Dermis blood vessel endothelial cell (primary cell): ENCODE data around the gene C1orf50. TPM values are rescaled to one million over a fixed set of nuclear protein-coding genes. Genes with fewer than 3 reads are reported as not detected.
"Not testable (repeated sequence)": the region's sequence is repeated elsewhere in the genome, so short reads cannot be mapped to it uniquely, and the experiment has no call there.

ENCODE experiments used
- DNase-seq: peaks from one replicate; pipeline ENCODE4 v3.0.0; 2010
- total RNA-seq: library from RNA; depleted of rRNA; stranded (reverse); fragments of >200 nt; gene quantifications from 2 replicates; pipeline ENCODE4 v1.2.3, GENCODE V29; 2014

Gene C1orf50
- total RNA-seq, 1 donor from 2014 or later: 11.9 TPM

DNA sequence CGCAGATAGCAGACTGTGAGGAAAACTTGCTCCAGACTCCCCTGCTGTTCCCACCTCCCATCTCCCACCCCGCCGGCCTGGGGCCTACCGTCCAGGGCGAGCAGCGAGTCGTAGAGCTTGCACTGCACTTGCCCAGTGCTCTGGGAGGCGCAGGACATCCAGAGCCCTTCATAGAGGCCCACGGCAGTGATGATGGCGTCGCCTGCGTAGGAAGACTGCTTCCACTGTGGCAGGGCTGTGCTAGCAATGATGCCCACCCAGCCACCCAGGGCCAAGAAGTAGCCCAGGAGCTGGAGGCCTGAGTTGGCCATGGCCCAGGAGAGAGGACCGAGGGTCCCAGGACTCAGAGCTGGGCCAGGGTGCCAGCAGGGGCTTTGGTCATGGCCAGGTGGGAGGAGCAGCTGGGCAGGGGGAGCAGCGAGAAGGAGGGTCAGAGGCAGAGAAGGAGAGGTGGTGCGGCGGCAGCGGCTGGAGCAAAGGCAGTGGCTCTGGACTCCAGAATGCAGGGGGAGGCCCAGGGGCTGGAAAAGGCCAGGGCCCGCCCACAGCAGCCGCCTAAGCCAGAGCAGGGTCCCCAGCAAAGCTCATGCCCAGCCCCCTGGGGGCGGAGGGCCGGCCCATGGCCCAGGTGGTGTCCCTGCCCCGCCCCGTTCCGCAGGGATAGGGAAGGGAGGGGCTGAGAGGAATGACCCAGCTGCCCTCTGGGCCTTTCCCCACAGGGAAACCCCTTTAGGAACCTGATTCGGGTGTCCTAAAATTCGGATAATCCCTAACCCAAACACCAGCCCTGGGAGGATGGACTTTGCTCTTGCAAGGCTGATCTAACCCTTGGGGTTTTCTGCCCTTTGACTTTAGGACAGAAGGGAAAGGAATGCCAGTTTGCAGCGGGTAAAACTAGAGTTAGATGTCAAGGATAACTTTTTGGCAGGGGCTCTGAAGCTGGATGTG lies 27.0 kb upstream of the C1orf50 start, which contains the start of gene CLDN19:
Gene CLDN19, minus strand, starts transcription at position 484 of the 948 bp plus-strand sequence. Its CDS starts 173 bp downstream, at position 311.
- DNase-seq: no peak

DNA sequence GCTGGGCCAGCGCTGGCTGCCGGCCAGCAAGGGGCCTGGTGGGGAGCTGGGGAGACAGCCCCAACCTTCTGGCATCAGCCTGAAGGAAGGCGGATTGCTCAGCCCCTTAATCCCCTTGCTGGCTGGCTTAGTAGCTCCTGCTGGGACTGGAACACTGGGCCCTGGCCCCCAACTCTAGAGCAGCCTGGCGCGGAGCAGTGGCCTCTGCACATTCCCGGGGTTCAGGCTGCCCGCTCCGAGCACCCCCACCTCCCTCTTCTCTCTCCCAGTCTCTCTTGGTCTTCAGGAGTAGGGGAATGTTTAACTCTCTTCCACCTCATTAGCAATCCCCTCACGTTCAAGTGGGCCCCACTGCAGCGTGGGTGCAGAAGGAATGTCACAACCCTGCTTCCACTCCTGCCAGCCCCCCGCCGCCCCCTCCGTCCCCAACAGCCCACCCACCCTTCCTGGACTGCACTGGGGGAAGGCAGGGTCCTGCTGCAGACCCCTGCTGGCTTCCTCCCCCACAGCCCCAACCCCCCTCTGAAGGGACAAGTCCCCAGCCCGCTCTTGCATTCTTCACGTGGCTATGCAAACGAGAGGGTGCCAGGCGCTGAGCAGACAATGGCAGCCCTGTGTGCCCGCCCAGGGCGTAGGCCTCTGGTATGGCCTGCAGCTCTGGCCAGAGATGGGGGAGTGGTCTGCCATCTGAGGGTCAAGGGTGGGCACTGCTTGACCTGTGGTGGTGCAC lies 26.0 kb upstream of the C1orf50 start:
- DNase-seq: no peak

DNA sequence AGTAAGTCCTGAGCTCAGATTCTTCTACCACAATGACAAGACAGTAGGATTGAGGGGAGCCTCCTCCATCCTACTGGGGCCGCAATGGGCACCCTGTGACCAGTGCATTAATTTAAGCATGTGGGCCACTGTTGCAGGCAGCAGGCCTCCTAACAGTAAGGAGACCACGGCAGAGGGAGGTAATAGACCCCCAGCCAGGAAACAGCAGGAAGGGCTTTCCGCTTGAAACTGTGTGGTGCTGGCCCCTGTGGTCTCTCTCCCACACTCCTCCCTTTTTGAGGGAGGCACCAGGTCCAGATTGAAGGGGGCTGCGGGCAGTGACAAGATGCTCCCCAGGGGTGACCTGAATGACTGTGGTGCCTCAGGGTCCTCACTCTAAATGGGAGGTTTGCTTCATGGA lies 25.3 kb upstream of the C1orf50 start:
- DNase-seq: no peak

DNA sequence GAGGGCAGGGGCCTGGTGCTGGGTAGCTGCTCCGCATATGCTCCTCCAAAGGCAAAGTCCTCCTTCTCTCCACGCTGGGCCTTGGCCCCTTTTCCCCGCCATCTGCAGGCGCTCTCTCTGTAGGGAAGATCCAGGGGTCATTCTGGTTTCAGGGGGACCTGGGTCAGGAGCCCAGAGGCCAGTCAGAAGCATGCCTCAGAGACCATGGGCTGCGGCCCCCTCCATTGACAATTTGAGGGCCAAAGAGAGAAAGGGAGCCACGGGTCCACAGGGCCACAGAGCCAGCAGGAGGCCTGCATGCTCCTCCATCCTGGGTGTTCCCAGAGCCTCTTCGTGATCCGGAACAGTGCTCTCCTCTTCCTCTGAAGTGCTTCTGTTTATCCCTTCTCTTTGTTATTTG lies 24.9 kb upstream of the C1orf50 start:
- DNase-seq: no peak

DNA sequence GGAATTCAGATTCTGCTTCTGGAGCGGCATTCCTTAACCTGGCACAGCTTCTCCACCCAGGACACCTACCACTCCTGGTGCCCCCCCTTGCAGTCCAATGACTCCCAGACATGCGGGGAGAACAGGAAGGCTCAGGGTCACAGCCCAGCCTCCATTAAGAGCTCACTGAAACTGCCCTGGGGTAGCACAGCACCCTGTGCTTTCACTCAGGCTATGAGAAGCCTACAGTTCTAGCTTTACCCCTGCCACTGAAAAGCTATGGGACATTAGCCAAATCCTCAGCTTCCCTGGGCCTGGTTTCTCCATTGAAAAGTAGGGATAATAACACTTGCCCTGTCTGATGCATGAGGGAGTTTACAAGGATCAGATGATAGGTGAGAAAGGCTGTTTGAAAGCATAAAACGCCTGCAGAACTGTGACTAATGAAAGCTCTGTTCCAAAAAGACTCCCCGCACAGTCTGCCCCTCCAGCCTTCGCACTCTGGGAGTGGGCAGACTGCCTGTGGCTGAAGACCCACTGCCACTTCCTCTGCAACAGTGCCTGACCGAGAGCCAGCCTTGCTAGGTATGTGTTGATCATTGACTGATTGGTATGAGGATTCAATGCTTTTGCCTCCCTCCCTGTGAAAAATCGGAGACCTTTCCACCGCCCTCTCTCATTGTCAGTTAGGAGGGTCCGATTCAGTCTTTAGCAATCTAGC lies 24.3 kb upstream of the C1orf50 start:
- DNase-seq: no peak

DNA sequence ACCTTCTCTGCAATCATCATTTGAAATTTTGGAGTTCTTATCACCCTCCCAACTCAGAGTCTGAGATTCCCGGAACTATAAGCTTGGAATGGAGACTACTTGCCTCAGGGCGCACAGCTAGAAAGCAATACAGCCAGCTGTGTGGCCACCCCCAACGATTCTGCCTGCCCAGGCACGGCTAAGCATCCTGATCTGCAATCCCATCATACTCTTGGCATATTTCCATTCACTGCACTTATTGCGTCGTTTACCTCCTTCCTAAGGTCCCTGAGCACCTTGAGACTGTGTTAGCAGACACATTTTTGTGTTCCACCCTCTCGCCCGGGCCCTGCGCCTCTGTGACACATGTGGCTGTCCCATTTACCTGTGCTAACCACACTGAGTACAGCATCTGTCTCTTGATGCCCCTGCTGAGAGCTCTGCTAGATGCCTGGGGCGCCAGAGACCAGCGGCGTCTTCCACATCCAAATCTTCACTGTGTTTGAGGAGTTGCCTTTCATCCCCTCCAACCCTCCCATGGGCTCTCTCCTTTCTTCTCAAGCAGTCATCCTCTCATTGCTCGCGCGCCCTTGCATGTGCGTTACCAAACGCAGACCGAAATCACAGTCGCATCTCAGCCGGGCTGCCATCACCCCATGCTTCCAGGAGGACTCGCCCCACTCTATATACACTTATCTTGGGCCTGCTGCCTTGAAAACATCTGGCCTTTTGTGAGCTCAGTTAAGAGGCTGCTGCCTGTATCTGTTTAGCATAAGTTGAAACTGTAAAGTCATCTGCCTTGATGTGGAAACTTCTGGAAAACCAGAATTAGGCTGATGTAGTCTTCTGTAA lies 23.5 kb upstream of the C1orf50 start:
- no peak for DNase-seq

DNA sequence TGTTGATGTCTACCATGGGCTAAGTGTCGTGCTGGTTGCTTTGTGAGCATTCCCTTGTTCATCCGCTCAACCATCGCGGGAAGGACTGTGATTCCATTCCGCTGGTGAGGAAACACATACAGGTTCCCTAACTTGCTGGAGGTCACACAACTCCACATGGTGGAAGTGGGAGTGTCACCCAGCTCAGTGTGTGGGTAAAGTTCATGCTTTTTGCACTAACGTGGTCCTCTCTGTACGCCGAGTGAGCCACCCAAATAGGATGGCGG lies 23.0 kb upstream of the C1orf50 start:
- DNase-seq: no peak

DNA sequence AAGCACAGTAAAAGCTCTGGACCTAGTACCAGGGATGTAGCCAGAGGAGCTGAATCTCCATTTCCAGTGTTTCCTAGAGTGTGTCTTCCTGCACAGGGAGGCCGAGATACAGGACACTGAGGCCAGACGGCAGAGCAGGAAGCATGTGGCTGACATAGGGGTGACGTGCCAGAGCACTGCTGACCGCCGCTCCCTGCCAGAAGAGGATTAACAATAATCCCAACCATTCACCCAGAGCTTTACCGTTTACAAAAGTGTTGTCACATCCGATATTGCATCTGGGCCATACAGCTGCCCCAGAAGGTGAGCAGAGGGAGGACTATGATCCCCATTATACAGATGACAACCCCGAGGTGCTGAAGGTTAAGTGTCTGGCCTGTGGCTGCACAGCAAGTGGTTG lies 21.2 kb upstream of the C1orf50 start:
- no peak for DNase-seq

DNA sequence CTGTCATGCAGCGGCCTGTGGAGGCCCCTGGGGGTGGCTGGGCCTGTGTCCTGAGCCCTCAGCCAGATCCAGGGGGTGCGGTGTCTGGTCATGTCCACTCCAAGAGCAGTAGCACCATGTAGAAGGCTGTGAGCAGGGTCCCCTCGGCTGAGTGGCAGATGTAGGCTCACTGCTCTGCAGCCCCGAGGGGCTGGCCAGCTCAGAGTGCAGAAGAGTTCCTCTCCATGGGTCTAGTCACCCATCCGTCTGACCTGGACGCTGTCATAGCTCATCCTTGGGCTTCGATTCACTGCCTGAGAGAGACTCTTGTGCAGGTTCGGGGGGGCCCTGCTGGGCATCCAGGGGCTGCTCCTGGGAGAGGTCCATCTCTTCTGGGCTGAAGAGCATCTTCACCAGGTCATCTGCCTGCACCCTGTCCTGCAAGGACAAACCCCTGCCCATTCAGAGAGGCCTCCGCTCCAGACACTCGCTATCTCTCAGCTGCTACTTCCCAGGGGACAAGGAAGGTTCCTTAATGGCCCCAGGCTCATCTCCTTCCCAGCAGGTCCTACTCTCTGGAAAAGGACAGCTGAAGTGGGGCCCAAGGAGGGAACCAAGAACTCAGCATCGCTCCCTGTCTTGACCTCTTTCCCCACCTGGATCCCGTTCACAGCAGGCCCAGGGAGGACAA lies 20.5 kb upstream of the C1orf50 start:
- no peak for DNase-seq

DNA sequence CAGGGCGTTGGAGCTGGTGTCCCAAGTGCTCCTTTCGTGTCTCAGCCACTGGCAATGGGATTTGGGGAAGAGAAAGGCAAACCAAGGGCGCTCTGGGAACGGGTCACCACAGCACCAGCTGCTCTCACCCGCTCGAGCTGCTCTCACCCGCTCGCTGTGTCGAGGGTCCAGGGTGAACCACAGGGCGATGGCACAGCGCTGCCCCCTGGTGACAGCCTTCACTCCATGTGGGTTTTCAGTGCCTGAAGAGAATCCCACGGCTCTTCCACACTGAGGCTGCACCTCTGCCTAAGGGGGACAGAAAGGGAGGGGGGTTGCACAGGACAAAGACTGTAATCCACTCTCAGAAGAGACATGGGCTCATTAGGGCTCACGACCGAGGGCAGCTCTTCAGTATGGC lies 19.9 kb upstream of the C1orf50 start:
- peak; percentile 64 for DNase-seq

DNA sequence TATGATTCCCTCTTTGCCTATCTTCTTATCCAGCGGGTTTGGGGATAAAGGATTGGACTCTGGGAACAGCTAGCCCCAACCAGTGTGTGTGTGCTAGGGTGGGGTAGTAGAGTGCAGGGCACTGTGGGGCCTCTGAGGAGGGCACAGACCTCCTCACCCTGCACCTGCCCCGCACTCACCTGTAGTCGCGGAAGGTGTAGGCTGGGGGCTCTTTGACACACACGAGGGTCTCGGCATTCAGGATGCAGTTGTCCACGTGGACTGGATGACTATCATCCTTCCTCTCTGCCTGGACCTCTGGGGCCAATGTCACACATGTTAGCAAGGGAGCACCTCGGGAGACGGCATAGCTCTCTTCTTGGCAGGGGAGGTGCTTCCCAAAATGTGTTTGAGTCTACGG lies 19.0 kb upstream of the C1orf50 start:
- no peak for DNase-seq

DNA sequence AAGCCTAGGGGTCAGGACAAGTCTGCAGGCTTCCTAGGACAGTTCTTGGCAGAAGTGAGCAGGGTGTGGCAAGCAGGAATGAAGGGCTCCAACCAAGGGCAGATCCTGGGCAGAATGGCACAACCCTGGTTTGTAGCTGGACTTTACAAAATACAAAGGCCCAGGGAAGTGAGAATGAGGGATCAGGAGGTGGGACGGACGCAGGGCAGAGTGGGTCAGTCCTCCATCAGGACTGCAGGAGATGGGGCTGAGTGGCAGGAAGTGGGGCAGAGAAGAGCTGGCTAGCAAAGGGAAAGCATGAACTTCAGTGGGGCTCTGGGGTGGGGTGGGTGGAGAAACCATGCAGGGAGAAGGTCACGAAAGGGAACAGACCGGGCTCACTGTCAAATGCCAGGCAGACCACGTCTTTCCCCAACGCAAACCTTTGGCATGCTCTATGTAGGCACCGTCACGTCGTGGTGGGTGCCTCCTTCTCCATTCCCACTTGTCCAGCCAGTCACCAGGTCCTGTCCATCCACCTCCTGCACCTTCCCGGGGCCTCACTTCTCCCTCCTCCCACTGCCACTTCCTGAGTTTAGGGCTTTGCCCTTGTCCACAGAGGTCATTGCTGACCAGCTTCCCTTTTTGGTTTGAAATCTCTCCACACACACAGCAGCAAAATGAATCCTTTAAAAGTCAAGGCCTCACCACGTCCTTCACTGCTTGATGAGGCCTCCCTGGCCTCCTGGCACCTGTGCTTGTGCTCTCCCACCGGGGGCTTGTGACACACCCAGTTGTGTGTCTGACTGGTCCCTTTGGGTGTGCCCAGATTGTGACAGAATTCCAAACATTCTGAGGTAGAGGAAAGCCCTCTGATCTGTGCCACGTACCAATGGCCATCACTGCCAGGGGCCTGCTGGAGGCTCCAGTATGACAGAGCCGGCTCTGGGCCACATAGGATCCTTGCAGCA lies 18.3 kb upstream of the C1orf50 start:
- no peak for DNase-seq

DNA sequence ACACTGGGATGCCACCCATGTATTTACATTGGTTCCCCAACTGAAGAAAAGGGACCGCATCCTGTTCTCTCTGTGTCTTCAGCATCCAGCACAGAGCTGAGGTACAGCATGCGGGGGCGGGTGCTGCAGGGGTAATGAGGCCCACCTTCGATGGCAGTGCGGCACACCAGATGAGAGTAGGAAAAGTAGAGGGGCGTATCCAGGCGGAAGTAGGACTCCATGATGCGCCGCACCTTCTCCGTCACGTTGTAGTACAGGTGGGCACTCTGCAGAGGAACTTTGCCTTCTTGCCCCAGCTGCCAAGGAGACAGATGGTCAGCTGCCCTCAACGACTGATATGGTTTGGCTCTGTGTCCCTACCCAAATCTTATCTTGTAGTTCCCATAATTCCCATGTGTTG lies 17.0 kb upstream of the C1orf50 start:
- DNase-seq: no peak

DNA sequence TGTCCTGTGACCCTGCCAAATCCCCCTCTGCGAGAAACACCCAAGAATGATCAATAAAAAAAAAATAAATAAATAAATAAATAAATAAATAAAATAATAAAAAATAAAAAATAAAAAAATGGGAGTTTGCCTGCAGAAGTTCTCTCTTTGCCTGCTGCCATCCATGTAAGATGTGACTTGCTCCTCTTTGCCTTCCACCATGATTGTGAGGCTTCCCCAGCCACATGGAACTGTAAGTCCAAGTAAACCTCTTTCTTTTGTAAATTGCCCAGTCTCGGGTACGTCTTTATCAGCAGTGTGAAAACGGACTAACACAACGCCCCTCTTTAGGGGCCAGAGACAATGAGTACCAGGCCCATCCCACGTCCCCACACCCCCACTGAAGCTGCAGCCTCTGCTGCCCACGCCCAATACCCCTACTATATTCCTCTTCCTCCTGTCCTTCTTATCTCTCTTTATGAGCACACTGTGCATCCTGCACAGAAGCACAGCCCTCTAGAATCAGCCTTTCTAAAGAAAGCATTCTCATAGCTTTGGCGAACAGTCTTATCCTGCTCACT lies 15.5 kb upstream of the C1orf50 start:
- DNase-seq: not testable (repeated sequence)

DNA sequence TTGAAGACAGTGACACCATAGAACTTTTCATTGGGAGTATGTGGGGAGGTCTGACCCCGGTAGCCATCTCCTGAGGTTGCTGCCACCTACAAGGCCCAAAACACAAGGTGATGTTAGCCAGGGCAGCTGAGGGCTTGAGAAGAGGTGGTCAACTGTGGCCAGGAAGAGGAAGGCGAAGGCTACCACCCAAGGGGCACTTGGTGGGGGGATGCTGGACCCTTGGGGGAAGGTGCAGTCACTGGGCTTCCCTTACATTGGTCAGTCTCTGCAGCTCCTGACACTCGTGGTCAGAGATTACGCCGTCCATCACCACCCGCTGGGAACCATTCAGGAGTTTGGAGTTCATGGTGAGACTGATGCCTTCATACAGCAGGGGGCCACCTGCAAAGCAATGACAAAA lies 14.8 kb upstream of the C1orf50 start:
- no peak for DNase-seq

DNA sequence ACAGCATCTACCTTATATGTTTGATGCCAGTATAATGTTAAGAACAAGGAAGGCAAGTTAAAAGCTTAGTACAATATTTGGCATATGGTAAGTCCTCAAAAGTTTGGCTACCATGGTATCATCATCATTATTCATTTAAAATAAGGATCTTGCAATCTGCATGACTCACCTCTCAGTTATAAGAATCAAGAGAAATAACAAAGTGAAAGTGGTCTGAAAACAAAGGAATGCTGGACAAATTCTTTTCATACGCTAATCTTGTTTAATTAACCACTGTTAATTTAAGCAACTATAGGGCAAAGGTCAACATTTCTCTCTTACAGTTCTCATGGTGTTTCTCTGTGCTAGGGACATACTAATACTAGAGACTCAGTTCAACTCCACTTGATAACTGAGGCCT lies 14.0 kb upstream of the C1orf50 start:
- peak; percentile 23 for DNase-seq

DNA sequence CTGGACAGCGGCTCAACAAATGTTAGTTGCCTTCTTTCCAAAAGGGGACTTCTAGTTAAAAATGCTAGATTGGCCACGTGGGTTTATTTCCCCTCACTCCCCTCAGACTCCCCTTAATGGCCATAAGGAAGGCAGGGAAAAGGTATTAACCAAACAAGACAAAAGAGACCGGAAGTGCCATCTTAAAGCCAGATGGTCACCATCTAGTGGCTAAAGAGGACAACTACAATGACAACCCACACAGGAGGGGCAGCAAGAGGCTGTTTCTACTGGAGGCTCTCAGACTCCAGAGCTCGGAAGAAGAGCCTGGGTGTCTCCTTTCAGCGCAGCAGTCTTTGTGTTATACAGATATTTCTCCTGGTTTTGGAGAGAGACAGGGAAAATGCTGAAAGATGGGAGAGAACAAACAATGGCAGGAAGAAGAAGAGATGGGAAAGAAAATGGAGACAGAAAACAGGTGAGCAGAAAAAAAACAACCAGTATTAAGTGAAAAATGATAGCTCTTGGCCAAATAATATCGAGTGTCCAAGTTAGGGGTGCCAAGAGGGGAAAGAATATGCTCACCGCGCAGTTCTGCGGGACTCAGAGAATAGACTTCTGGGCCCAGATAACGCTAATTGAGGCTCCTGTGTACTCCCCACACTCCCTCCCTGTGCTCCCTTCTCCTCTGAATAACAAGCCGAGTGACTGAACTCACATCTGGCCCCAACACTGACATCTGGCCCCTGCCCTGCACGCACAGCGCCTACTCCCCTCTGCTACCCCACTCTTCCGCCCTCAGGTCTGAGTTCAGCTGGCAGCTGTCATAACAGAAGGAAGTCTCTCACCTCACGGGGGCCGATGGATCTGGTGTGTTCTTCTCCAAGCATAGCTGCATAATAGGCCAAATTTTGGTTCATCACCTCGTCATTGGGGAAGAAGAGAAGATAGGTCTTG lies 9.8 kb upstream of the C1orf50 start:
- DNase-seq: peak; percentile 79

DNA sequence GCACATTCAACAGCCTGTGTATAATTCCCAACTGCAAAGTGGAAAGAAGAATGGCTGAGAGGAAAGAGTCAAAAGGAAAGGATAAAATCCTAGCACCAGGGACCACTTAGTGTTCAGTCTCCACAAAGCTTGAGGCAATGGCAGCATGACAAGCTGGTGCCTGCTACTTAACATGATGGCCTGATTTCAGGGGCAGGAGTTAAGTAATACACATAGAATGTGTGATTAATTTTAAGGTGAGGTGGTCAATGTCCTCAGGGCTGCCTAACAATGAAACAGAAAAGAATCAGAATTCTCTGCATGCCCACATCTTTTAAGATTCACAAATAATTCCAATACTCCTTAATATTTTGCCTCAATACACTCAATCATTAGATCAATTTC lies 9.2 kb upstream of the C1orf50 start:
- DNase-seq: no peak

DNA sequence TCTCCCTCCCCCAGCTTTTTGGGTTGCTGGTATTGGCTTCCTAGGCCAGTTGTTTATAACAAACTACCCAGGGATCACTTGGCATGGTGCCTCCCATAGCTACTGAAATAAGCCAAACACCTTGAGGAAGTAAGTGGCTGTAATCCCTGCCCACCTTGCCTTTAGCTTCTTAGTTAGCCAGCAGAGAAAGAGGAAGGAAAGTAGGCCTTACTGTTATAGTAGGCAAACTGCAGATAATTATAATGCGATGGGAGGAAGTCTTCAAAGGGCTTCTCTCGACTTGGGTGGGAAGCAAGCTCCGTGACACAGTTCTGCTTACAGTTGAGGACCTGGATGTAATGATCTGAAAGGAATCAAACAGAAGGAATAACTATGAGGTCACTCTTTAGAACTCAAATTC lies 8.4 kb upstream of the C1orf50 start:
- DNase-seq: no peak
